DOHH2 (cell line): ENCODE measurements around the gene KCNIP4.

Experiments used
- CTCF ChIP-seq: fragments of 200-600 bp; sonication (generic); IDR thresholded peaks from one replicate; pipeline ENCODE4 v1.5.1; 2014; ENCODE audit warnings: antibody characterized with exemption, mild to moderate bottlenecking, low read depth, low read length; ENCODE audit not compliant: poor library complexity, severe bottlenecking
- EZH2phosphoT487 ChIP-seq: fragments of 200-600 bp; sonication (generic); IDR thresholded peaks from 2 replicates; pipeline ENCODE4 v1.6.1; 2017; ENCODE audit warnings: borderline replicate concordance, mild to moderate bottlenecking, antibody characterized with exemption, low read length, moderate library complexity, mixed read lengths

- TF ChIP-seq CTCF: no peak
- no peak for TF ChIP-seq EZH2phosphoT487
Observed at GRCh38 chr4:21678711-21679110, 269.9 kb downstream of the KCNIP4 start.
